ENCODE data around the gene C10orf71.

Gene C10orf71, protein sequence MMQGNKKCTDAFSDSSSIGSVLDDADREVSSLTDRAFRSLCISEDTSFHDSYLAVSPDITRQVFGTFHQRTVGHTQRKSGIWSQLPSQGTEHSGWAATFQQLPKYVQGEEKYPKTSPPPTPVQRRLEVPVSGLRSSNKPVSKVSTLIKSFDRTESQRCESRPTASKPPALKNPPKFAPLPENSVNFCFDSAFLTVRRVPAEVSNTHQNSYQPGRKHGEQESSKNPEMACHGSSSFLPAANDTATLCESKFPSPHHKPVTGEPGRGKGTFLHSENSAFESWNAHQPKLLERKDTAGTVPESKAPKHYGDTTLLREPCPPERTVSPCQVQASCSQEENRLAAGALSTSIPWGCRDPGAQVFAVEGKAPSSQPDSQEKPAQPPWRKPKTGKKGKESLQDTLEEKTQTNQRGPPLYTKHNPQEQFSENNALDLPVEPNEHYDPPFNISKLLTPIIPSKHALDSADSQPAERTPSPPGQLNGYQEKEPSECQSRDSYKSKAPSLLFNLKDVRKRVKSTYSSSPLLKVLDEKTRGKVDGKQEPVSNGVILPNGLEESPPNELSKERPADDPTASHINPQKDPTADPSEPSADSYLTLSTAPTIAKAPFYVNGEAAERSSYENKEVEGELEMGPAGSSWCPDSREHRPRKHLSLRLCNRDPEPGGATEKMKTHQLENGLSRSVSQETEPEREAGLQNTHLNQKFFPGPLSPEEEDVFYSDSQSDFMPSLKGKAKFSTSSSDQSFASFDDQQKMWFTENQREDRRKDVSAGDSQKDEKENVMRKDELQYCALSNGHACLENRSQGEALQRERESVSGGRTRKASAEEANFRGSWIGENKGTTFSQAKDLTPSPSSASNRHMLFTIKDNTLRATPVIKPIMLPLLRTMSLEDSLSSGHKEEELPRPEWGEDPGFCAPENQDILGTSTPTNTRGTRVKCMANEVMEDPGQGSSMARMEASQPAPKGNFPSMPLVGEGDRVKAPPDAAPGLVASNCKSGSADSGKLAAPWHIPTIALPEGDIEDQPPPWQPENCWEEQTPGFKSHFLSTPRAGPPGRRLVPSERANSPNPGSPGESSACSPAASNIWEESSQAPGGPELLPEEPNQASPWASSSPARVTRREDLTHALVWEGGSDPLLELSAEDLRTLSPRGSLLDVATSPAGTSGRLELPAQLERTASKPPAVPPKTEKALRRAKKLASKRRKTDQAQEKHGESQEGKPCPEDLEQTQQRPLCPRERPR (N-terminal part only)

DNA sequence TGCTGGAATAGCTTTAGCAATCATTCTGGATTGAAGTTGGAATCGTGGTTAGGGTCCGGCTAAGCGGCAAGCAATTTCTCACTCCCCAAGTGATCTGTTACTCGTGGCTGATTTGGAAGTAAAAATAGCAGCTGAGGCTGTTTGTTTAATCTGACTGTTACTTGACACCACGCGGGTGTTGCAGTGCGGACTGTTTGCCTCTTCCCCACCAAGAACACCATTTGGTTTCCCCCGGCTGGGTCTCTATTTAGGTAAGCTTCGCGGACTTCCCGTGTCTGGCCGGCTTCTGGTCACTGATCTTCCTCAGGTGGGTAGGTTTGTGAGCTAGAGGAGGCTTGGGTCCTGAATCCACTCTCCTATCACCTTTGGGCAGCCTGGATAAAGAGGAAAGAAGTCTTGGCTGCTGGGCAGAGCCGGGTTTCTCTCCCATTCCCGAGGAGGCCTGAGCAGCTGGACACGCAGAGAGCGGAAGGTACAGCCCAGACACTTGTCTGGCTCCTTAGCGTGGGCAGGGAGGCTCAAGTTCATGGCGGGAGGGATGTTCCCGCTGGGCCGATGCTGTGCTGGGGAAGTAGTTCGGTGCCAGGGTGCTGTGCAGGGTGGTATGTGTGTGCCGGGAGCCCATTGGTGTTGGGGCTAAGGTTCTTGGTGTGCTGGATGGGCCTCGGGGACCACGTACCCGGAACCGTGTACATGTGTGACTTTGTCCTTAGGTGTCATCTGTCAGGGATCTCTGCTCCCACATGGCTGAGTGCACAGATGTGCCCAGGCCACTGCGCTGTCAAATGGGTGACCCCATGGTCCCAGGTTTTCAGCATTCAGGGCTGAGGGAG lies at the start of gene C10orf71:
Gene C10orf71, plus strand, starts transcription at position 188 of the 833 bp plus-strand sequence. CDS start 23,376 bp downstream, outside the sequence.
- TF ChIP-seq GATA2 (IDR thresholded peaks at IDR 0.05; ENCODE audit: low read depth, low read length) (no peak), GATA3 (IDR thresholded peaks at IDR 0.05; ENCODE audit: low read depth, low read length) (no peak)

GRCh38 chr10:49252313-49253034 lies 46.5 kb upstream of the C10orf71 start:
- TF ChIP-seq GATA2 (IDR thresholded peaks at IDR 0.05; ENCODE audit: low read depth, low read length) (no peak), GATA3 (IDR thresholded peaks at IDR 0.05; ENCODE audit: low read depth, low read length) (no peak)

DNA sequence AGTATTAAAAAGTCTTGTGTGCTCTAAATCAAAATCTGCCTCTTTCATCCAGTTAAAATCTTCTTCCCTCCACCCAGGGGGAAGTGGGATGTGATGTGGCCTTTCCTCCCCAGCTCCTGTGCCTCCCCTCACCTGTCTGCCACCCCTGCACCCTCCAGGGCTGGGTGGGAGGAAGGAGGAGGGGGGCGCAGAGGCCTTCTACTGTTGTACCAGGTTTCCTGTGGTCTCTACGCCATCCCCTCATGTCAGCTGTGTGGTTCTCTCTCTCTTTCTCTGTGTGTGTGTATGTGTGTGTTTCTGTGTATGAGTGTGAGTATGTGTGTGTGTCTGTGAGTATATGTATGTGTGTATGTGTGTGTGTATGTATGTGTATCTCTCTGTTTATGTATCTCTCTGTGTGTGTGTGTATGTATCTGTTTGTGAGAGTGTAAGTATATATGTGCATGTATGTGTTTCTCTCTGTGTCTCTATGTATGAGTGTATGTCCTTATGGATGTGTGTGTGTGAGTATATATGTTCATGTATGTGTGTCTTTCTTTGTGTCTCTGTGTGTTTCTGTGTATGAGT lies 45.5 kb upstream of the C10orf71 start:
- TF ChIP-seq GATA3 (IDR thresholded peaks at IDR 0.05; ENCODE audit: low read depth, low read length) (no peak), GATA2 (IDR thresholded peaks at IDR 0.05; ENCODE audit: low read depth, low read length) (no peak)

DNA sequence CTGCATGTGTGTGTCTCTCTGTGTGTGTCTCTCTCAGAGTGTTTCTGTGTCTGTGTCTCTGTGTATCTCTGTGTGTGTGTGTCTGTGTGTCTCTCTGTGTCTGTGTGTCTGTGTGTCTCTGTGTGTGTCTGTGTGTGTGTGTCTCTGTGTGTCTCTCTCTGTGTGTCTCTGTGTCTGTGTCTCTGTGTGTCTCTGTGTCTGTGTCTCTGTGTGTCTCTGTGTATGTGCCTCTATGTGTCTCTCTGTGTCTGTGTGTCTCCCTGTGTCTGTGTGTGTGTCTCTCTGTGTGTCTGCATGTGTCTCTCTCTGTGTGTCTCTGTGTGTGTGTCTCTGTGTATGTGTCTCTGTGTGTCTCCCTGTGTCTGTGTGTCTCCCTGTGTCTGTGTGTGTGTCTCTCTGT lies 44.8 kb upstream of the C10orf71 start:
- no peak for TF ChIP-seq GATA3 (IDR thresholded peaks at IDR 0.05; ENCODE audit: low read depth, low read length)

GRCh38 chr10:49254556-49255318 lies 44.2 kb upstream of the C10orf71 start:
- TF ChIP-seq GATA3 (IDR thresholded peaks at IDR 0.05; ENCODE audit: low read depth, low read length) (no peak), GATA2 (IDR thresholded peaks at IDR 0.05; ENCODE audit: low read depth, low read length) (no peak)

DNA sequence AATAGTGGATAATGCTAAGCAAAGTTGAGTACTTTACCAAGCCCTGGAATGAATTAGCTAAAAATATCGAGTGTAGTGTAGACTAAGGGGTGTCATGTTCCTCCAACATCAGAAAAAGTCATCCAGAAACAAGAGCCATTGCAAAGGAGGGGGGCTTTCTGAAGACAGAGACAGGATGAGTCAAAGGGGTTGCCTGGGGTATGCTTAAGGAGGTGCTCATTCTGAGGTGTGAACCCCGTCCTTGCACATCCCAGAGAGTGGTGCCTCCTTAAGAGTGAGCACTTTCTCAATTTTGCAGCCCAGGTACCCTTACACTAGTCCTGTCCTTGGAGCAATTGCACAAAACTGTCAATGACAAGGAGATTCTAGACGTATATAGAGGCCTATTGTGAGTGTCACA lies 43.1 kb upstream of the C10orf71 start:
- TF ChIP-seq GATA2 (IDR thresholded peaks at IDR 0.05; ENCODE audit: low read depth, low read length) (no peak), GATA3 (IDR thresholded peaks at IDR 0.05; ENCODE audit: low read depth, low read length) (no peak)

DNA sequence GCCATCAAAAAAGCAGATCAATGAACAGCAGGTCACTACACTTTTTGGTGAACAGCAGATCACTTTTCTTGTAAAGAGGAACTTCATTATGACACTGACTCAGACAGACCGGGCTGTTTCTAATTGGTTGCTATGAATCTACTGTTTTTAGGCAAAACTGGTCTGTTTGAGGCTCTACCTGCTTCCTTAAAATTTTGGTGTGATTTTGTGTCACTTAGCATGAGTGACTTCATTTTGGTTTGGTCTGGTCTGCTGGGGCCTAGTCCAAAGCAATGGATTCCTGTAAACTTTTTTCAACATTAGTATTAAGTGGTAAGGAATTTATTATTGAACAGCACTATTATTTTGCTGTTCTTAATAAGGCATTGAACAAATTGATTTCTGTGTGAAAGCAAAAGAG lies 41.8 kb upstream of the C10orf71 start:
- no peak for TF ChIP-seq GATA3 (IDR thresholded peaks at IDR 0.05; ENCODE audit: low read depth, low read length)
- TF ChIP-seq GATA2 (IDR thresholded peaks at IDR 0.05; ENCODE audit: low read depth, low read length) = no peak

GRCh38 chr10:49257626-49258349 lies 41.2 kb upstream of the C10orf71 start:
- TF ChIP-seq GATA2 (IDR thresholded peaks at IDR 0.05; ENCODE audit: low read depth, low read length) (no peak), GATA3 (IDR thresholded peaks at IDR 0.05; ENCODE audit: low read depth, low read length) (no peak)

DNA sequence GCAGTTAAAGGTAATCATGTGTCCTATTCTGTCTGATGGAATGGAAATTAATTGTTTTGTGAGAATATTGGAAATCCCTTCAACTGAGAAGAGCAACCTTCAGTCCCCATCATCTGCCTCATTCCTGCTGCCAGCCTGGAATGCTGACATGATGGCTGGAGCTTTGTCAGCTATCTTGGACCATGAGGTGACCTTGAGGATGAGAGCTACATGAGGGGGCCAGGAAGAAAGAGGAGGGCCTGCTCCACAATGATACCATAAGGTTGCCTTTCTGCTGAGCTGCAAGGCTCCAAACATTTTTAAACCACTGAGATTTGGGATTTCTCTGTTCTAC lies 40.7 kb upstream of the C10orf71 start:
- TF ChIP-seq GATA2 (IDR thresholded peaks at IDR 0.05; ENCODE audit: low read depth, low read length) (no peak), GATA3 (IDR thresholded peaks at IDR 0.05; ENCODE audit: low read depth, low read length) (no peak)

DNA sequence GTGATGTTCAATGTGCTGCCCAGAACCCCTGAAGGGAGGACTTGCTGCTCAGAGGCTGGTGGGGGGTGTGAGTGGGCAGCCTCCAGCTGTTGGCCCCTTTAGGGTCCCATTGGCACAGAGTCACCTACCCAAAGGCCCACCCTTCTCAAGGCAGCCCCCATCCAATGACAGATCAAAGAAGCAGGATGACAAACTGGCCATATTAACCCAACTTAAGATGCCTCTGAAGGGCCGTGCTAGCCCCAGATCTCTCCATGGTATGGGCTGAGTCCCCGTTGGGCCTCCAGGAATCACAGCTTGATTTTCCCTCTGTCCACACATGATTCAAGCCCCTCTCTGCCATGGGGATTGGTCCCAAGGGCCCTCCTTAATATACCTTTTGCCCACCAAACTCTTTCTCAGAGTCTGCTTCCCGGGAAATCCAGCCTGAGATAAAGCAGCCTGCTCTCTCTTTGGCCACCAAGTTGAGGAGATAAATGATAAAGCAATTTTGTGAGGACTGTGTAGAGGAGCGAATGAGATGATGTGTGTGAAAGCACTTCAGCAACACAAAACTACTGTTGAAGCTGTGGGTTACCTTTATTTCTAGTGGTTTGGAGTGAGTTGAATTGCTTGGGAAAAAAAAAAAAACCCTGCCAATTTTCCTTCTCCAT lies 38.2 kb upstream of the C10orf71 start:
- TF ChIP-seq GATA2 (IDR thresholded peaks at IDR 0.05; ENCODE audit: low read depth, low read length) (no peak), GATA3 (IDR thresholded peaks at IDR 0.05; ENCODE audit: low read depth, low read length) (no peak)

GRCh38 chr10:49263591-49263990 lies 35.4 kb upstream of the C10orf71 start:
- no peak for TF ChIP-seq GATA2 (IDR thresholded peaks at IDR 0.05; ENCODE audit: low read depth, low read length)
- TF ChIP-seq GATA3 (IDR thresholded peaks at IDR 0.05; ENCODE audit: low read depth, low read length) = no peak

All from SH-SY5Y (cell line).